ENCODE data around the gene PIMREG. TPM values are rescaled to one million over a fixed set of nuclear protein-coding genes. Genes with fewer than 3 reads are reported as not detected.

PIMREG gene
- total and polyA plus RNA-seq, 4 donors = 12.1 to 23.7 (median 18.1) TPM

- Histone ChIP-seq H3K4me3 (ENCODE audit: low read depth, low read length) (no peak overlapping the region), H3K4me1 (ENCODE audit: control insufficient read depth, insufficient read depth, low read length) (peaks cover 19% of the 10 kb centered on the region), H3K9me3 (ENCODE audit: control insufficient read depth, insufficient read depth, low read length) (no peaks in the 10 kb centered on the region), H3K27me3 (ENCODE audit: control insufficient read depth, insufficient read depth, low read length) (no peaks in the 10 kb centered on the region), H3K36me3 (ENCODE audit: control insufficient read depth, insufficient read depth, low read length) (peaks cover 63% of the 10 kb centered on the region), H3K27ac (ENCODE audit: low read depth, low read length) (no peak overlapping the region)
- 83% methylated on average over 23 of the region's 23 CpGs for WGBS (ENCODE audit: insufficient coverage)
- no peak for DNase-seq (ENCODE audit: low read depth in 4 of 6, low spot score in 6 of 6)
Observed at GRCh38 chr17:6468051-6468790, 24.0 kb downstream of the PIMREG start.

- peaks cover 60% of the 10 kb centered on the region for H3K36me3 ChIP-seq (ENCODE audit: control insufficient read depth, insufficient read depth, low read length)
- no peaks in the 10 kb centered on the region for H3K27me3 ChIP-seq (ENCODE audit: control insufficient read depth, insufficient read depth, low read length)
- WGBS (ENCODE audit: insufficient coverage) = 92% methylated on average over 23 of the region's 24 CpGs
- no peaks in the 10 kb centered on the region for H3K9me3 ChIP-seq (ENCODE audit: control insufficient read depth, insufficient read depth, low read length)
- DNase-seq (ENCODE audit: low read depth in 4 of 6, low spot score in 6 of 6) = no peak
- H3K4me1 ChIP-seq (ENCODE audit: control insufficient read depth, insufficient read depth, low read length) = peaks cover 23% of the 10 kb centered on the region
- H3K27ac ChIP-seq (ENCODE audit: low read depth, low read length) = no peak overlapping the region
- no peak overlapping the region for H3K4me3 ChIP-seq (ENCODE audit: low read depth, low read length)
Observed at GRCh38 chr17:6470146-6470718, 26.0 kb downstream of the PIMREG start.

- no peaks in the 10 kb centered on the region for H3K27me3 ChIP-seq (ENCODE audit: control insufficient read depth, insufficient read depth, low read length)
- H3K4me3 ChIP-seq (ENCODE audit: low read depth, low read length) = no peak overlapping the region
- peaks cover 60% of the 10 kb centered on the region for H3K36me3 ChIP-seq (ENCODE audit: control insufficient read depth, insufficient read depth, low read length)
- no peak for DNase-seq (ENCODE audit: low read depth in 4 of 6, low spot score in 6 of 6)
- H3K27ac ChIP-seq (ENCODE audit: low read depth, low read length) = no peak overlapping the region
- H3K9me3 ChIP-seq (ENCODE audit: control insufficient read depth, insufficient read depth, low read length) = no peaks in the 10 kb centered on the region
- 80% methylated on average over 17 of the region's 17 CpGs for WGBS (ENCODE audit: insufficient coverage)
- H3K4me1 ChIP-seq (ENCODE audit: control insufficient read depth, insufficient read depth, low read length) = peaks cover 23% of the 10 kb centered on the region
Observed at GRCh38 chr17:6470751-6471521, 26.7 kb downstream of the PIMREG start.

- no peak overlapping the region for H3K27ac ChIP-seq (ENCODE audit: low read depth, low read length)
- H3K4me3 ChIP-seq (ENCODE audit: low read depth, low read length) = no peak overlapping the region
- H3K27me3 ChIP-seq (ENCODE audit: control insufficient read depth, insufficient read depth, low read length) = no peaks in the 10 kb centered on the region
- peaks cover 23% of the 10 kb centered on the region for H3K4me1 ChIP-seq (ENCODE audit: control insufficient read depth, insufficient read depth, low read length)
- peaks cover 61% of the 10 kb centered on the region for H3K36me3 ChIP-seq (ENCODE audit: control insufficient read depth, insufficient read depth, low read length)
- no peak for DNase-seq (ENCODE audit: low read depth in 4 of 6, low spot score in 6 of 6)
- 78% methylated on average over 14 of the region's 19 CpGs for WGBS (ENCODE audit: insufficient coverage)
- H3K9me3 ChIP-seq (ENCODE audit: control insufficient read depth, insufficient read depth, low read length) = no peaks in the 10 kb centered on the region
Observed at GRCh38 chr17:6471531-6472465, 27.5 kb downstream of the PIMREG start.

GRCh38 chr17:6472517-6472916 lies 28.3 kb downstream of the PIMREG start:
- Histone ChIP-seq H3K27ac (ENCODE audit: low read depth, low read length) (no peak overlapping the region), H3K27me3 (ENCODE audit: control insufficient read depth, insufficient read depth, low read length) (no peaks in the 10 kb centered on the region)

GRCh38 chr17:6473128-6473767 lies 29.0 kb downstream of the PIMREG start:
- Histone ChIP-seq H3K27ac (ENCODE audit: low read depth, low read length) (no peak overlapping the region), H3K4me3 (ENCODE audit: low read depth, low read length) (no peak overlapping the region), H3K9me3 (ENCODE audit: control insufficient read depth, insufficient read depth, low read length) (no peaks in the 10 kb centered on the region), H3K4me1 (ENCODE audit: control insufficient read depth, insufficient read depth, low read length) (peaks cover 23% of the 10 kb centered on the region), H3K27me3 (ENCODE audit: control insufficient read depth, insufficient read depth, low read length) (no peaks in the 10 kb centered on the region), H3K36me3 (ENCODE audit: control insufficient read depth, insufficient read depth, low read length) (peaks cover 67% of the 10 kb centered on the region)
- 34% methylated on average over 12 of the region's 14 CpGs for WGBS (ENCODE audit: insufficient coverage)
- peak in 5 of 6 donors; percentile 52 to 91 (median 69) for DNase-seq (ENCODE audit: low read depth in 4 of 6, low spot score in 6 of 6)

More at GRCh38 chr17:6472517-6472916, 28.3 kb downstream of the PIMREG start:
- WGBS (ENCODE audit: insufficient coverage) = 94% methylated on average over 8 of the region's 10 CpGs
- Histone ChIP-seq H3K9me3 (ENCODE audit: control insufficient read depth, insufficient read depth, low read length) (no peaks in the 10 kb centered on the region), H3K36me3 (ENCODE audit: control insufficient read depth, insufficient read depth, low read length) (peaks cover 65% of the 10 kb centered on the region), H3K4me3 (ENCODE audit: low read depth, low read length) (no peak overlapping the region), H3K4me1 (ENCODE audit: control insufficient read depth, insufficient read depth, low read length) (peaks cover 23% of the 10 kb centered on the region)
- DNase-seq (ENCODE audit: low read depth in 4 of 6, low spot score in 6 of 6) = no peak

- DNase-seq (ENCODE audit: low read depth in 4 of 6, low spot score in 6 of 6) = no peak
- Histone ChIP-seq H3K4me1 (ENCODE audit: control insufficient read depth, insufficient read depth, low read length) (peaks cover 25% of the 10 kb centered on the region), H3K9me3 (ENCODE audit: control insufficient read depth, insufficient read depth, low read length) (no peaks in the 10 kb centered on the region), H3K27me3 (ENCODE audit: control insufficient read depth, insufficient read depth, low read length) (no peaks in the 10 kb centered on the region), H3K36me3 (ENCODE audit: control insufficient read depth, insufficient read depth, low read length) (peaks cover 62% of the 10 kb centered on the region), H3K27ac (ENCODE audit: low read depth, low read length) (no peak overlapping the region), H3K4me3 (ENCODE audit: low read depth, low read length) (no peak overlapping the region)
- 87% methylated on average over 21 of the region's 22 CpGs for WGBS (ENCODE audit: insufficient coverage)
Observed at GRCh38 chr17:6474376-6474775, 30.1 kb downstream of the PIMREG start.

GRCh38 chr17:6474906-6475305 lies 30.7 kb downstream of the PIMREG start:
- Histone ChIP-seq H3K36me3 (ENCODE audit: control insufficient read depth, insufficient read depth, low read length) (peaks cover 58% of the 10 kb centered on the region), H3K27me3 (ENCODE audit: control insufficient read depth, insufficient read depth, low read length) (no peaks in the 10 kb centered on the region), H3K4me1 (ENCODE audit: control insufficient read depth, insufficient read depth, low read length) (peaks cover 31% of the 10 kb centered on the region), H3K27ac (ENCODE audit: low read depth, low read length) (no peak overlapping the region), H3K9me3 (ENCODE audit: control insufficient read depth, insufficient read depth, low read length) (no peaks in the 10 kb centered on the region), H3K4me3 (ENCODE audit: low read depth, low read length) (no peak overlapping the region)
- DNase-seq (ENCODE audit: low read depth in 4 of 6, low spot score in 6 of 6) = peak in 1 of 6 donors; percentile 29
- WGBS (ENCODE audit: insufficient coverage) = 62% methylated on average over 5 of the region's 7 CpGs

Measured in spinal cord (tissue), 10 donors.